ENCODE results near the gene SLC49A3. TPM values are rescaled to one million over a fixed set of nuclear protein-coding genes. Genes with fewer than 3 reads are reported as not detected.

SLC49A3 gene
- total RNA-seq, 4 donors from 2014 or later: 1.3 to 3.4 (median 2.2) TPM

- no peaks in the 10 kb centered on the region for H3K27me3 ChIP-seq
- ATAC-seq (peak; percentile 96 to 98), DNase-seq (peak; percentile 95)
- H3K9me3 ChIP-seq: no peaks in the 10 kb centered on the region
- H3K27ac ChIP-seq: peak within 1 kb of the TSS; percentile 67 to 92 (median 84)
- H3K4me1 ChIP-seq: peaks cover 21 to 27% of the 10 kb centered on the region in 2 donors
- peak within 1 kb of the TSS; percentile 79 to 97 (median 87) for H3K4me3 ChIP-seq
- in situ Hi-C loops (cut with MboI; ENCODE audit: low sequenced_read_pairs in 4 of 4): no loop called here
- no peak for TF ChIP-seq CTCF (IDR thresholded peaks at IDR 0.05 in 4 of 5, conservative IDR thresholded peaks at IDR 0.05 in 1 of 5)
- peak; percentile 65 to 81 for TF ChIP-seq POLR2A (IDR thresholded peaks at IDR 0.05)
- intact Hi-C loops (cut with DNase I; ENCODE audit: low total_unique reads): loop anchor here (2.0 kb wide), 2 partner anchors 17 to 75 kb away; partner anchors contain the start of gene SLC49A3
- no peaks in the 10 kb centered on the region for H3K36me3 ChIP-seq
These were observed 16.5 kb upstream of the SLC49A3 start, which contains the start of gene PCGF3 for GRCh38 chr4:705278-706082. Gene PCGF3 (plus strand): TSS chr4:705832. CDS start chr4:733681, 27,849 bp downstream.

- ATAC-seq (no peak), DNase-seq (no peak)
- Histone ChIP-seq H3K4me3 (peak overlapping the region; percentile 72 to 97 (median 87)), H3K27me3 (no peaks in the 10 kb centered on the region), H3K36me3 (no peaks in the 10 kb centered on the region), H3K4me1 (peaks cover 20 to 22% of the 10 kb centered on the region in 2 donors), H3K27ac (peak overlapping the region; percentile 41 to 92 (median 74)), H3K9me3 (no peaks in the 10 kb centered on the region)
- in situ Hi-C loops (cut with MboI; ENCODE audit: low sequenced_read_pairs in 4 of 4) (no loop called here), intact Hi-C loops (cut with DNase I; ENCODE audit: low total_unique reads) (loop anchor here (2.0 kb wide), 2 partner anchors 16 to 76 kb away; partner anchors contain the start of gene SLC49A3)
- TF ChIP-seq POLR2A (IDR thresholded peaks at IDR 0.05) (no peak), CTCF (IDR thresholded peaks at IDR 0.05 in 4 of 5, conservative IDR thresholded peaks at IDR 0.05 in 1 of 5) (no peak)
These were observed 16.0 kb upstream of the SLC49A3 start for GRCh38 chr4:704971-705277.

- intact Hi-C loops (cut with DNase I; ENCODE audit: low total_unique reads) (loop anchor here (2.0 kb wide), 2 partner anchors 16 to 76 kb away; partner anchors contain the start of gene SLC49A3), in situ Hi-C loops (cut with MboI; ENCODE audit: low sequenced_read_pairs in 4 of 4) (no loop called here)
- no peak for TF ChIP-seq CTCF (IDR thresholded peaks at IDR 0.05 in 4 of 5, conservative IDR thresholded peaks at IDR 0.05 in 1 of 5)
- Histone ChIP-seq H3K27ac (no peak overlapping the region), H3K9me3 (no peaks in the 10 kb centered on the region), H3K27me3 (no peaks in the 10 kb centered on the region), H3K4me3 (no peak overlapping the region), H3K4me1 (peaks cover 18 to 22% of the 10 kb centered on the region in 2 donors), H3K36me3 (no peaks in the 10 kb centered on the region)
- ATAC-seq (no peak), DNase-seq (no peak)
These were observed 15.4 kb upstream of the SLC49A3 start for GRCh38 chr4:704198-704891.

GRCh38 chr4:703336-704197, 14.6 kb upstream of the SLC49A3 start:
- intact Hi-C loops (cut with DNase I; ENCODE audit: low total_unique reads): loop anchor here (2.0 kb wide), 2 partner anchors 15 to 77 kb away; partner anchors contain the start of gene SLC49A3
- ATAC-seq (no peak), DNase-seq (no peak)
- Histone ChIP-seq H3K36me3 (no peaks in the 10 kb centered on the region), H3K4me3 (no peak overlapping the region), H3K9me3 (no peaks in the 10 kb centered on the region), H3K27ac (no peak overlapping the region), H3K27me3 (no peaks in the 10 kb centered on the region), H3K4me1 (peaks cover 14 to 17% of the 10 kb centered on the region in 2 donors)
- in situ Hi-C loops (cut with MboI; ENCODE audit: low sequenced_read_pairs in 4 of 4): no loop called here
- no peak for TF ChIP-seq POLR2A (IDR thresholded peaks at IDR 0.05)
- TF ChIP-seq CTCF (IDR thresholded peaks at IDR 0.05 in 4 of 5, conservative IDR thresholded peaks at IDR 0.05 in 1 of 5): no peak

All from gastrocnemius medialis (tissue), 4 donors.